ENCODE measurements around the gene PHRF1. TPM values are rescaled to one million over a fixed set of nuclear protein-coding genes. Genes with fewer than 3 reads are reported as not detected.

PHRF1 gene
- total and polyA plus RNA-seq, 2 of the 4 experiments (the other 2 are of a cell fraction) = 10.9 to 17.5 TPM

DNA sequence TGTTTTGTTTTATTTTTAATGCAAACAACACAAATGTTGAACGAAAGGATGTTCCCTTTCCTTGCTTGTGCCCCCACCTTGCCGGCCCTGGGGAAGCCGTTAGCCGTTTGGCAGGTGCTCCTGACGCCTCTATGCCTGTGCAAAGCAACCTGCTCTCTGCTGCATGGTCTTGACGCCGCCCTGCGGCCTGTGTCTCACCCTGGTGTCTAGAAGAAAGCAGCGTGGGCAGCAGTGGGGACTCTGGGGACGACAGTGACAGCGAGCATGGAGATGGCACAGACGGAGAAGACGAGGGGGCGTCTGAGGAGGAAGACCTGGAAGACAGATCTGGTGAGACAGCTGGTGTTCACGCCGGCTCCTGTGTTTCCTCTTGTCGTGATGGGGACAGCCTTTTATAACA lies 5.5 kb downstream of the PHRF1 start:
- CTCF ChIA-PET = no interaction called here
- no peak overlapping the region for H3K4me2 ChIP-seq (ENCODE audit: low read depth, low read length)
- no peaks in the 10 kb centered on the region for H3K9me3 ChIP-seq (ENCODE audit: control insufficient read depth, insufficient read depth, low read length)
- no peak overlapping the region for H3K56ac ChIP-seq (ENCODE audit: extremely low read depth, insufficient read depth, low read length)
- H3K9me1 ChIP-seq (ENCODE audit: insufficient read depth, low read length) = peaks cover 27% of the 10 kb centered on the region
- peaks cover 28% of the 10 kb centered on the region for H3K36me3 ChIP-seq (ENCODE audit: control insufficient read depth, insufficient read depth, low read length)
- H3K4me1 ChIP-seq (ENCODE audit: control insufficient read depth, insufficient read depth, low read length) = peaks cover 12% of the 10 kb centered on the region
- intact Hi-C loops (cut with micrococcal nuclease) (no loop called here), dilution Hi-C loops (cut with HindIII; ENCODE audit: low sequenced_read_pairs, unreplicated experiment) (no loop called here), in situ Hi-C loops (cut with MboI; ENCODE audit: low sequenced_read_pairs) (no loop called here)
- no peak overlapping the region for H3K4me3 ChIP-seq (ENCODE audit: insufficient read depth, low read depth, low read length)
- ATAC-seq (ENCODE audit: low read depth) = no peak
- H2AK9ac ChIP-seq (replicated peaks; ENCODE audit: low read depth, low read length, poor library complexity) = no peak overlapping the region
- BruUV-seq (replicated peaks) = no TSS peak
- no peak overlapping the region for H2AFZ ChIP-seq (replicated peaks; ENCODE audit: low read length, poor library complexity)
- no peak overlapping the region for H2BK15ac ChIP-seq (ENCODE audit: low read depth, low read length)
- H3K14ac ChIP-seq (replicated peaks; ENCODE audit: low read depth, low read length) = no peak overlapping the region
- TF ChIP-seq RAD21 (IDR thresholded peaks at IDR 0.05; ENCODE audit: low read length) (no peak), BHLHE40 (IDR thresholded peaks at IDR 0.05; ENCODE audit: low read depth, low read length) (no peak), CHD1 (IDR thresholded peaks at IDR 0.05; ENCODE audit: low read depth, low read length) (no peak), MAFK (IDR thresholded peaks at IDR 0.05; ENCODE audit: low read depth, low read length) (no peak), RCOR1 (IDR thresholded peaks at IDR 0.05; ENCODE audit: insufficient replicate concordance, low read length) (no peak), MXI1 (IDR thresholded peaks at IDR 0.05; ENCODE audit: borderline replicate concordance, low read depth, low read length) (no peak), SMC3 (IDR thresholded peaks at IDR 0.05; ENCODE audit: low read depth, low read length) (no peak), MAZ (IDR thresholded peaks at IDR 0.05; ENCODE audit: borderline replicate concordance, low read depth, low read length) (no peak), CEBPB (IDR thresholded peaks at IDR 0.05; ENCODE audit: low read depth, low read length) (no peak), NFE2L2 (IDR thresholded peaks at IDR 0.05; ENCODE audit: low read depth, low read length) (no peak), RFX5 (IDR thresholded peaks at IDR 0.05; ENCODE audit: low read depth, low read length) (no peak), FOS (IDR thresholded peaks at IDR 0.05; ENCODE audit: low read depth, low read length) (no peak), POLR2A (IDR thresholded peaks at IDR 0.05; ENCODE audit: low read depth, low read length) (no peak)
- TF ChIP-seq, protein P1, sequence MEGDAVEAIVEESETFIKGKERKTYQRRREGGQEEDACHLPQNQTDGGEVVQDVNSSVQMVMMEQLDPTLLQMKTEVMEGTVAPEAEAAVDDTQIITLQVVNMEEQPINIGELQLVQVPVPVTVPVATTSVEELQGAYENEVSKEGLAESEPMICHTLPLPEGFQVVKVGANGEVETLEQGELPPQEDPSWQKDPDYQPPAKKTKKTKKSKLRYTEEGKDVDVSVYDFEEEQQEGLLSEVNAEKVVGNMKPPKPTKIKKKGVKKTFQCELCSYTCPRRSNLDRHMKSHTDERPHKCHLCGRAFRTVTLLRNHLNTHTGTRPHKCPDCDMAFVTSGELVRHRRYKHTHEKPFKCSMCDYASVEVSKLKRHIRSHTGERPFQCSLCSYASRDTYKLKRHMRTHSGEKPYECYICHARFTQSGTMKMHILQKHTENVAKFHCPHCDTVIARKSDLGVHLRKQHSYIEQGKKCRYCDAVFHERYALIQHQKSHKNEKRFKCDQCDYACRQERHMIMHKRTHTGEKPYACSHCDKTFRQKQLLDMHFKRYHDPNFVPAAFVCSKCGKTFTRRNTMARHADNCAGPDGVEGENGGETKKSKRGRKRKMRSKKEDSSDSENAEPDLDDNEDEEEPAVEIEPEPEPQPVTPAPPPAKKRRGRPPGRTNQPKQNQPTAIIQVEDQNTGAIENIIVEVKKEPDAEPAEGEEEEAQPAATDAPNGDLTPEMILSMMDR (conservative IDR thresholded peaks at IDR 0.05; ENCODE audit: low read depth, low read length) = no peak
- TF ChIP-seq, protein P2, sequence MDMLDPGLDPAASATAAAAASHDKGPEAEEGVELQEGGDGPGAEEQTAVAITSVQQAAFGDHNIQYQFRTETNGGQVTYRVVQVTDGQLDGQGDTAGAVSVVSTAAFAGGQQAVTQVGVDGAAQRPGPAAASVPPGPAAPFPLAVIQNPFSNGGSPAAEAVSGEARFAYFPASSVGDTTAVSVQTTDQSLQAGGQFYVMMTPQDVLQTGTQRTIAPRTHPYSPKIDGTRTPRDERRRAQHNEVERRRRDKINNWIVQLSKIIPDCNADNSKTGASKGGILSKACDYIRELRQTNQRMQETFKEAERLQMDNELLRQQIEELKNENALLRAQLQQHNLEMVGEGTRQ (IDR thresholded peaks at IDR 0.05; ENCODE audit: low read depth, low read length) = no peak
- TF ChIP-seq, protein P3, sequence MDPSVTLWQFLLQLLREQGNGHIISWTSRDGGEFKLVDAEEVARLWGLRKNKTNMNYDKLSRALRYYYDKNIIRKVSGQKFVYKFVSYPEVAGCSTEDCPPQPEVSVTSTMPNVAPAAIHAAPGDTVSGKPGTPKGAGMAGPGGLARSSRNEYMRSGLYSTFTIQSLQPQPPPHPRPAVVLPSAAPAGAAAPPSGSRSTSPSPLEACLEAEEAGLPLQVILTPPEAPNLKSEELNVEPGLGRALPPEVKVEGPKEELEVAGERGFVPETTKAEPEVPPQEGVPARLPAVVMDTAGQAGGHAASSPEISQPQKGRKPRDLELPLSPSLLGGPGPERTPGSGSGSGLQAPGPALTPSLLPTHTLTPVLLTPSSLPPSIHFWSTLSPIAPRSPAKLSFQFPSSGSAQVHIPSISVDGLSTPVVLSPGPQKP (IDR thresholded peaks at IDR 0.05; ENCODE audit: borderline replicate concordance, low read depth, low read length) = no peak
- no peak overlapping the region for H3K9ac ChIP-seq (ENCODE audit: low read depth, low read length)
- no peak for DNase-seq
- H2BK20ac ChIP-seq (ENCODE audit: low read depth, low read length) = no peak overlapping the region
- no peak overlapping the region for H3K27ac ChIP-seq (ENCODE audit: insufficient read depth, low read length)
- no peak overlapping the region for H4K8ac ChIP-seq (ENCODE audit: low read depth in 2 of 2, low read length in 2 of 2)
- WGBS, 2 experiments (ENCODE audit: extremely low coverage in 2 of 2, insufficient read length in 1 of 2) = 95% methylated on average over 9 of the region's 17 CpGs; no CpG with 5 or more reads in 1 of the 2 experiments
- POLR2A ChIA-PET (ENCODE audit: unreplicated experiment) = no interaction called here
- no peak overlapping the region for H3K4ac ChIP-seq (ENCODE audit: low read depth, low read length)
- H3K79me1 ChIP-seq (ENCODE audit: low read depth in 1 of 2, low read length in 2 of 2) = peaks cover 14 to 62% of the 10 kb centered on the region in 2 experiments
- no peak overlapping the region for H3K23ac ChIP-seq (ENCODE audit: low read depth, low read length)
- H3K18ac ChIP-seq (ENCODE audit: low read depth, low read length) = no peak overlapping the region
- H4K5ac ChIP-seq (ENCODE audit: low read depth, low read length) = no peak overlapping the region
- no peak overlapping the region for H2AK5ac ChIP-seq (ENCODE audit: low read depth, low read length)
- H2BK5ac ChIP-seq (ENCODE audit: low read depth, low read length, poor library complexity, severe bottlenecking) = no peak overlapping the region
- H4K91ac ChIP-seq (ENCODE audit: insufficient read depth, low read depth, low read length) = no peak overlapping the region
- H4K20me1 ChIP-seq (ENCODE audit: insufficient read depth, low read length) = peaks cover 83% of the 10 kb centered on the region
- H2BK120ac ChIP-seq (ENCODE audit: low read depth, low read length) = no peak overlapping the region
- no peaks in the 10 kb centered on the region for H3K27me3 ChIP-seq (ENCODE audit: control insufficient read depth, insufficient read depth, low read length)

All from IMR-90 (cell line).